A673 (cell line): ENCODE results near the gene PEPD. TPM values are rescaled to one million over a fixed set of nuclear protein-coding genes. Genes with fewer than 3 reads are reported as not detected.

Source experiments
- BruUV-seq: library from RNA; stranded (reverse); fragments of 400-500 nt; replicated peaks from 2 replicates; lab custom pipeline; 2021; lab: Mats Ljungman, UMichigan
- CTCF ChIA-PET: fragments of 300-600 bp; sonication (Branson Sonifier 250); formaldehyde crosslinking; loops from one replicate; lab custom pipeline; 2022; ENCODE audit warnings: antibody characterized with exemption; lab: Charles Lee
- POLR2A ChIA-PET: fragments of 300-600 bp; sonication (Branson Sonifier 250); formaldehyde crosslinking; loops from one replicate; lab custom pipeline; 2022; ENCODE audit warnings: antibody characterized with exemption; ENCODE audit not compliant: low non-redundant PET; lab: Charles Lee
- DNase-seq: peaks from one replicate; pipeline ENCODE4 v3.0.0-alpha.2; 2015; ENCODE audit warnings: low spot score
- H3K27ac ChIP-seq: fragments of 200-600 bp; sonication (generic); 2 replicates; pipeline ENCODE4 v1.5.1; 2016; ENCODE audit warnings: mixed run types, low read depth, mild to moderate bottlenecking, mixed read lengths, antibody characterized with exemption, low read length; ENCODE audit not compliant: poor library complexity, severe bottlenecking
- H3K27me3 ChIP-seq: fragments of 200-600 bp; sonication (generic); replicated peaks from 2 replicates; pipeline ENCODE4 v1.6.1; 2017; ENCODE audit warnings: mixed run types, low read depth, mild to moderate bottlenecking, mixed read lengths, antibody characterized with exemption, low read length; ENCODE audit not compliant: insufficient read depth, poor library complexity
- H3K36me3 ChIP-seq: fragments of 200-600 bp; sonication (generic); 2 replicates; pipeline ENCODE4 v1.6.1; 2016; ENCODE audit warnings: mixed run types, mild to moderate bottlenecking, mixed read lengths, antibody characterized with exemption, low read length; ENCODE audit not compliant: insufficient read depth, poor library complexity, severe bottlenecking
- H3K4me1 ChIP-seq: fragments of 200-600 bp; sonication (generic); 2 replicates; pipeline ENCODE4 v1.6.1; 2017; ENCODE audit warnings: mixed run types, mild to moderate bottlenecking, mixed read lengths, antibody characterized with exemption, low read length; ENCODE audit not compliant: insufficient read depth, poor library complexity, severe bottlenecking
- H3K4me3 ChIP-seq: fragments of 200-600 bp; sonication (generic); 2 replicates; pipeline ENCODE4 v1.5.1; 2016; ENCODE audit warnings: low read depth, mixed run types, mild to moderate bottlenecking, mixed read lengths, low read length; ENCODE audit not compliant: poor library complexity, severe bottlenecking
- H3K9me3 ChIP-seq: fragments of 200-600 bp; sonication (generic); 2 replicates; pipeline ENCODE4 v1.6.1; 2016; ENCODE audit warnings: mixed run types, low read depth, mild to moderate bottlenecking, mixed read lengths, antibody characterized with exemption, low read length; ENCODE audit not compliant: poor library complexity, severe bottlenecking
- CTCF ChIP-seq: fragments of 300-800, 200-600 bp; sonication (generic); conservative IDR thresholded peaks from 2 replicates; pipeline ENCODE4 v1.5.1; 2017; ENCODE audit warnings: low read depth, mild to moderate bottlenecking, antibody characterized with exemption, low read length, moderate library complexity, mixed read lengths
- EZH2 ChIP-seq: fragments of 200-600 bp; sonication (generic); IDR thresholded peaks from 2 replicates; pipeline ENCODE4 v1.6.1; 2017; ENCODE audit warnings: borderline replicate concordance, low read depth, mild to moderate bottlenecking, mixed read lengths, antibody characterized with exemption, low read length; ENCODE audit not compliant: poor library complexity, severe bottlenecking
- intact Hi-C: fragments of 100-400 bp; cut with micrococcal nuclease; formaldehyde crosslinking; loops from one replicate; pipeline ENCODE4 v1.10.0; 2022; ENCODE audit not compliant: unreplicated experiment
- total RNA-seq: library from RNA; stranded (reverse); gene quantifications from 2 replicates; pipeline ENCODE4 v1.2.3, GENCODE V29; 2021

The PEPD gene
- total RNA-seq, 1 experiment from 2014 or later: 82.2 TPM

DNA sequence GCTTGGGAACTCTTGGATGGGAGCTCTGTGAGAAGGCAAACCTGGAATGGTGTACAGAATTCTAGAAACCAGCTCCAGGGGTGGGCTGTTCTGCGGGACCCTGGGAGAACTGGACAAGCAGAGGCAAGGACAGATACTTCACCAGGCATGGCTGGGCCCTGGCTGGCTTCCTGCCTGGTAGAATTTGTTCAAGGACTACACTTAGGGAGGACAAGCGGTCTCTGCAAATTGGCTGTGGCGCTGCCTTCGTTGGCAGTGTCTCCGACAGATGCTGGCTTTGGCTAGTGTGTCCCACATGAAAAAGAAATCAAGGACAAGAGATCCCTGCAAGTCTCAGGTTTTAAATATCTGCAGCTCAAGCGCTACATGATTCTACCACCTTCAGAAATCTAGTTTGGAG lies 135.6 kb downstream of the PEPD start:
- DNase-seq: no peak
- POLR2A ChIA-PET: no interaction called here
- H3K4me1 ChIP-seq: peaks cover 20% of the 10 kb centered on the region
- no peaks in the 10 kb centered on the region for H3K27me3 ChIP-seq
- no peaks in the 10 kb centered on the region for H3K9me3 ChIP-seq
- H3K36me3 ChIP-seq: peaks cover 18% of the 10 kb centered on the region
- TF ChIP-seq EZH2 (no peak), CTCF (no peak)
- H3K4me3 ChIP-seq: no peak overlapping the region
- CTCF ChIA-PET: no interaction called here
- BruUV-seq: no TSS peak
- no peak overlapping the region for H3K27ac ChIP-seq
- intact Hi-C loops: no loop called here

DNA sequence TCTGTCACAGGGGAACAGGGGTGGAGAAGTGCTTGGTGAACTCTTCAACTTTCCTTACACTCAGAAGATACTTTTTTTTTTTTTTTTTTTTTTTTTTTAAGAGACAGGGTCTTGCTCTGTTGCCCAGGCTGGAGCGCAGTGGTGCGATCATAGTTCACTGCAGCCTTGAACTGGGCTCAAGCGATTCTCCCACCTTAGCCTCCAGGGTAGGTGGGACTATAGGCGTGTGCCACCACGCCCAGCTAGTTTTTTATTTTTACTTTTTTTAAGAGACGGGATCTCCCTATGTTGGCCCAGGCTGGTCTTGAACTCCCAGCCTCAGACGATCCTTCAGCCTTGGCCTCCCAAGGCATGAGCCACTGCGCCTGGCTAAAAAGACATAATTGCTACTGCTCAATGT lies 136.6 kb downstream of the PEPD start:
- no peak for DNase-seq
- H3K4me1 ChIP-seq: peaks cover 13% of the 10 kb centered on the region
- no peaks in the 10 kb centered on the region for H3K9me3 ChIP-seq
- H3K27ac ChIP-seq: no peak overlapping the region
- CTCF ChIA-PET: no interaction called here
- TF ChIP-seq EZH2 (no peak), CTCF (no peak)
- BruUV-seq: no TSS peak
- intact Hi-C loops: no loop called here
- H3K27me3 ChIP-seq: no peaks in the 10 kb centered on the region
- POLR2A ChIA-PET: interaction anchor here (0.7 kb wide), 1 partner anchor 411 kb away, joined by 14 read pairs; the partner anchor contains the start of gene KCTD15
- H3K36me3 ChIP-seq: peaks cover 23% of the 10 kb centered on the region
- H3K4me3 ChIP-seq: no peak overlapping the region

GRCh38 chr19:33383720-33384292 lies 137.8 kb downstream of the PEPD start:
- H3K4me3 ChIP-seq: no peak overlapping the region
- ChIA-PET POLR2A (interaction anchor here (0.7 kb wide), 1 partner anchor 60 kb away, joined by 5 read pairs; no protein-coding TSS in a partner anchor), CTCF (no interaction called here)
- no peaks in the 10 kb centered on the region for H3K27me3 ChIP-seq
- peaks cover 34% of the 10 kb centered on the region for H3K36me3 ChIP-seq
- no TSS peak for BruUV-seq
- H3K9me3 ChIP-seq: no peaks in the 10 kb centered on the region
- H3K4me1 ChIP-seq: peaks cover 8% of the 10 kb centered on the region
- intact Hi-C loops: no loop called here
- no peak for DNase-seq
- H3K27ac ChIP-seq: no peak overlapping the region
- TF ChIP-seq EZH2 (no peak), CTCF (no peak)
